Islet precursor cell (in vitro differentiated cells): Measurements from ENCODE around the gene TNK2.
"Not testable (repeated sequence)": the region's sequence is repeated elsewhere in the genome, so short reads cannot be mapped to it uniquely, and the experiment has no call there.

Experiments used
- DNase-seq: peaks from one replicate; pipeline ENCODE4 v3.0.0-alpha.2; 2018

Gene TNK2

DNA sequence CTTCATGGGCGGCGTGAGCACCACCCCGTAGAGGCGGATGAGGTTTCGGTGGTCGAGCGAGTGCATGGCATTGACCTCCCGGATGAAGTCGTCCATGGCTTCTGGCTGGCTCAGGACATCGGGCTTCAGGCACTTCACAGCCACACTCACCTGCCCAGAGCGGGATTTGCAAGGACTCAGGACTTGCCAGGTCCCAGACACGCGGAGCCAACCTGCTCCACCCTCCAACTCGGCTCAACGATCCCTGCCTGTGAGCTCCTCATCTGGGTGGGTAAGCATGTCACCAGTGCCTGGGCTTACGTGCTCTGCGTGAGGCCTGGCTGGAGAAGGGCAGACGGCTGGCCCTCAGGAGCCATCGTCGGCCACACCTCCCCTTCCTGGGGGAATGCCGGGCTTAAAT is 25.2 kb downstream of the TNK2 start:
- no peak for DNase-seq

DNA sequence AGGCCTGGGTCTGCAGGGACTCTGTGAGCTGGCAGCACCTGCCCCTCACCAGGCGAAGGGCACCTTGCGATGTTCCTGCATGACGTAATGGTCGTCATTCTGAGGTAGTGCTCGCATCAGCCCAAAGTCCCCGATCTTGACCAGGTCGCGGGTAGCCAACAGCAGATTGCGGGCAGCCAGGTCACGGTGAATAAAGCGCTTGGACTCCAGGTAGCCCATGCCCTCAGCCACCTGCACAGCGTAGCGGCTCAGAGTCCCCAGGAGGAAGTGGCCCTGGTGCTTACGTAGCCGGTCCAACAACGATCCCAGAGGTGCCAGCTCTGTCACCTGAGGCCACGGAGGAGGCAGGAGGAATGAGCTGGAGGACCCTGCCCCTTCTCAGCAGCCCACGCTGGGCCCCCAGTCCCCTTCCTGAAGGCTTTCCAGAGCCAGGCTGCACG is 26.3 kb downstream of the TNK2 start:
- no peak for DNase-seq

- no peak for DNase-seq
Observed at GRCh38 chr3:195881276-195881988, 26.9 kb downstream of the TNK2 start.

- no peak for DNase-seq
Observed at GRCh38 chr3:195880037-195880431, 28.3 kb downstream of the TNK2 start.

DNA sequence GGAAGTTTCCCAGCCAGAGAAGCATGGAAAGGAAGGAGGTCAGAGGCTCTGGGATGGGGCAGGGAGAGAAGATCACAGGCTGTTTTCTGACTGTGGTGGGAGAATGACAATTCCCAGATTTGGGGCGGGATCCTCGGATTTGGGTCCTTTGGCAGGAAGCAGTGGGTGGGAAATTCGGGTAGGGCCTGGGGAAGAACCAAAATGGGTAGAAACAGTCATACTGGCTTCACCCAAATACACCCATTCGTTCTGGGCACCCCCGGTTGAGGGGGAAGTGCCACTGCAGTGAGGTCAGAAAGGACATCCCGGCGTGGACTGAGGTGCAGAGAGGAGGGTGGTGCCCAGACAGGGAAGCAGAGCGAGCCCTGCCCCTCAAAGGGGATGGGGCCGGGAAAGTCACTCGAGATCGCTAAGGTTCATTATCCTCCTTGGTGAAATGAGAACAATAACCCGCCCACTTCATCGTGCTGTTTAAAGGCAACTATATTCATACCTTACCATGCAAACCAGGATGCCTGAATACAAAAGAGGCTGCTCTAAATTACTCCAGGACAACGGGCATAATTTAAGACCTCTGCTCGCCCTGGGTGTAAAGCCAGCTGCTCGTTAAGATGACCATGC is 28.8 kb downstream of the TNK2 start:
- no peak for DNase-seq

DNA sequence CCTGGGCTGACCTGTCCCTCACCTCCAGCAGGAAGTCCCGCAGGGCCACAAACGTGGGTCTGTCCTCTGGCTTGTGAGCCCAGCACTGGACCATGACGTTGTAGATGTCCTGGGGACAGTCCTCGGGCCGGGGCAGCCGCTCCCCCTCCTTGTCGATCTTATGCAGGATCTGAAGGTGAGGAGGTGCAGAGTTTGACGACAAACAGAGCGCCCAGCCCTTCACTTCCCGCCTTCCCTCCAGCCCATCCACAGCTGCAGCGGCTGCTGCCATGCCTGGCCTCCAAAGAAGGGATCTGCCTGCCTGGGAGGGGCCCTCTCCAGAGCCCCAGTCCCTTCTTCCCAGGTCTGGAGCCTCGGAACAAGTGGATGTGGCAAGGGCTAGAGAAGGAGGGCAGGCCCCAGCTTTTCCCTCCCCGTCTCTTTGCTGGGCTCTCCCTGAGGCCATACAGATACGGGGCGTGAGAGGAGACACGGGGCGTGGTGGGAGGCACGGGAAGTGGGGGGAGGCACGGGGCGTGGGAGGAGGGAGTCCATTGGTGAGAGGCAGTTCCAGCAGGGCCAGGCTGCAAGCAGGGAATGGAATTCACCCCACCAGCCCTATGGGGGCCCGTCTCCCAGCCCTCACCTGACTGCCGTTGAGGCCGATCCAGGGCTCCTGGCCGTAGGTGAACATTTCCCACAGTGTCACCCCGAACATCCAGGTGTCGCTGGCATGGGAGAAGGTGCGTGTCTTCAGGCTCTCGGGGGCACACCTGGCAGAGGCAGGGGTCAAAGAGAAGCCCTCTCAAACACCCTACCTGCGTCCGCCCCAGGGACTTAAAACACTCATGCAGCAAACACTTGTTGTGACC is 29.7 kb downstream of the TNK2 start:
- no peak for DNase-seq

GRCh38 chr3:195877767-195878423 is 30.5 kb downstream of the TNK2 start:
- DNase-seq: no peak

- no peak for DNase-seq
Observed at GRCh38 chr3:195877136-195877715, 31.1 kb downstream of the TNK2 start.

GRCh38 chr3:195876297-195877064 is 31.9 kb downstream of the TNK2 start:
- no peak for DNase-seq

DNA sequence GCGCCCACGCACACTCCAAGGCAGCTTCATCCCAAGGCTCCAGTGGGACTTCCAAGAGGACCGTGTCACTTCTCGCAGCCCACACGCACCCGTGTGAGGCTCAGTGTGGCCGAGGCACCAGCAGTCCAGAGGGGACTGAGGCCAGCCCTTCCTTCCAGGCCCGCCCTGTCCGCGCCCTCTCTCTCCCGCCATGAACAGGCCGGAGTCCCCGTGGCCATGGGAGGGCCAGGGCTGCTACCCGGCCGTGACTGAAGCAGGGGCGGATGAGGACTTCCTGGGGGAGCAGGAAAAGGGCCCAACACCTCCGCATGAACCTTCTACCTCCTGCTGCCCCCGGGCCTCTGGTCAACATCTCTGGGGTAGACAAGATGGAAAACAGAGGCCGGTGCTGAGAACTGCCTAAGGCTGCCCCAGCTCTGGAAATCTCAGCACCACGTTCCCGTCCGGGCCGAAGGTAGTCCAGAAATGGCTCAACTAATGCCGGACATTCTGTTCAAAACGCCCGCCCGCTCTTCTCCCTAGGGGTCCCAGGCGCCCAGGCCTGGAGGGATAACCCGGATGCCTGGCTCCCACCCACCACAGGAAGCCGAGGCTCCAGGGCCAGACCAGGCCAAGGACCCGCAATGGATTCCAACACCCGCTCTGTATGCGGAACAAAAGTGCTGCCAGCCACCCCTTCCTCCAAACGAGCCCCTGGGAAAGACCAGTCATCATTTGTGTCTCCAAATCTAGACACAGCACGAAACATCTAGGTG is 32.7 kb downstream of the TNK2 start:
- DNase-seq: no peak

DNA sequence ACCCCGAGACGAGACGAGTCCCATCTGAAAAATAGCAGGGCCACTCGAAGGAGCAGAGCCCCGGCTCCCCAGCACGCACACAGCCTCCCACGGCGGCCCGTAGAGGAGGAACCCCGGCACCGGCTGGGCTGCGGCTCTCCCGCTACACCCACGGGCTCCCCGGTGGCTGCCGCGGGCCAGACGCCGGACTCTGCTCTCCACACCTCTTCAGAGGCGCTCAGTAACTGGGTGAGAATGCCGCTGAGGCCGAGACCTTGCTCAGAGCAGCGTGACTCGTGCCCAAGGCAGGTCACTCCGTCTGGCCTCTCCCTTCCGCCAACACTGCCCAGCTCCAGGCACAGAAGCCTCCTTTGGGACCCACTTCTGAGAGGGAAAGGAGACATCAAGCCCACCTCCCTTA is 34.4 kb downstream of the TNK2 start:
- peak; percentile 90 for DNase-seq

DNA sequence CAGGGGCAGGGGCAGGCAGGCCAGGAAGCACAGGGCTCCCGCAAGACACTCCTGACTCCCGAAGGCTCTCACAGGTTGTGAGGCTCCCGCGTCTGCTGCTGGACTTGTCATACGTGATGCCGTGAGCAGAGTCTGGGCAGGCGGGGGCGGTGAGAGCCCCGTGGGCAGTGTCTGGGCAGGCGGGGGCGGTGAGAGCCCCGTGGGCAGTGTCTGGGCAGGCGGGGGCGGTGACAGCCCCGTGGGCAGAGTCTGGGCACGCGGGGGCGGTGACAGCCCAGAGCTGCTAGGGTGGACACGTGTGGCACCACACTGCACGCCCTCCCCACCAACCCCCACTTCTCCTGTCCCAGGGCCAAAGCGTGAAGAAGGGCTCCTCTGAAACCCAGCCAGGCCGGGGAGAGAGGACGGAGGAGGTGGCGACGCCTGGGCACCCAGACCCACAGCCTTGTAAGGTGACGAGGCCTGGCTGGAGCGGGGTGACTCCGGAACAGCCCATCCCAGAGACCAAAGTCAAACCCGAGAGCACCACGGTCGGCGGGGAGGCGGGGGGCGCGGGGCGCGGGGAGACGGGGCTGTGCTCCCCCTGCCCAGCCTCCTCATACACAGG is 35.0 kb downstream of the TNK2 start:
- DNase-seq: no peak

DNA sequence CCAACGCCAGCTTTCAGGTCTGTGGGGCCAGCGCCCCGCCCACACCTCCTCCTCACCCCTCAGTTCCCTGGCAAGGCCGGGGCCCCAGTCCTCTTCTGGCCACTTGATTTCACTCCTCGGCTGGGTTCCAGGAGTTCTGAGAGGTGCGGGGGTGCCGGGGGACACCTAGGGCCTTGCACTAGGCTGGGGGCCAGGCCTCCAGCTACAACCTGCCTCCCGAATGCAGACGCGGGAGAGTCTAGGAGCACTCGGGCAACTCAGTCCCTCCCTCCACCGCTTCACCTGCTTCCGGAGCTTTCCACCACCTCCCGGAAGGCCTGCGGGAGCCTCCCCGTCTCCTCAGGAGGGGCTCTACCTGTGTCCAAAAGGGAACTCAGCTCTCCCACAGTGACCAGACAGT is 35.6 kb downstream of the TNK2 start:
- DNase-seq: no peak

- DNase-seq: no peak
Observed at GRCh38 chr3:195872097-195872496, 36.3 kb downstream of the TNK2 start.

- not testable (repeated sequence) for DNase-seq
Observed at GRCh38 chr3:195871686-195872085, 36.7 kb downstream of the TNK2 start.

DNA sequence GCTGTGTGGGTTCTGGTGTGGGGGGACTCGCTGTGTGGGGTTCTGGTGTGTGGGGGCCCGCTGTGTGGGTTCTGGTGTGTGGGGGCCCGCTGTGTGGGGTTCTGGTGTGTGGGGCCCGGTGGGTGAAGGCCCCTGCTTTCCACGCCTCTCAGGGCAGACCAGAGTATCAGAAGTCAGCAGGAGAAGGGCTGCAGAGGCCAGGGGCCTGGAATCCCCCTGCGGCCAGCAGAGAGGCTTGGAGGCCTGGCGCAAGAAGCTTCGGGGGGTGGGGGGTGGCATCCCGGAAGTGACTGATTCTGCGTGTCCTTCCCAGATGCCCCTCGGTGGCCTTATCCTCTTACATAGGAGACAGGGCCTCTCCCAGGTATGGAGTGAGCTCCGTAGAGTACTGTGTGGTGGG is 37.4 kb downstream of the TNK2 start:
- DNase-seq: no peak

- no peak for DNase-seq
Observed at GRCh38 chr3:195870442-195870841, 37.9 kb downstream of the TNK2 start.

GRCh38 chr3:195869413-195870001 is 38.8 kb downstream of the TNK2 start:
- no peak for DNase-seq

- DNase-seq: no peak
Observed at GRCh38 chr3:195868866-195869412, 39.4 kb downstream of the TNK2 start.

DNA sequence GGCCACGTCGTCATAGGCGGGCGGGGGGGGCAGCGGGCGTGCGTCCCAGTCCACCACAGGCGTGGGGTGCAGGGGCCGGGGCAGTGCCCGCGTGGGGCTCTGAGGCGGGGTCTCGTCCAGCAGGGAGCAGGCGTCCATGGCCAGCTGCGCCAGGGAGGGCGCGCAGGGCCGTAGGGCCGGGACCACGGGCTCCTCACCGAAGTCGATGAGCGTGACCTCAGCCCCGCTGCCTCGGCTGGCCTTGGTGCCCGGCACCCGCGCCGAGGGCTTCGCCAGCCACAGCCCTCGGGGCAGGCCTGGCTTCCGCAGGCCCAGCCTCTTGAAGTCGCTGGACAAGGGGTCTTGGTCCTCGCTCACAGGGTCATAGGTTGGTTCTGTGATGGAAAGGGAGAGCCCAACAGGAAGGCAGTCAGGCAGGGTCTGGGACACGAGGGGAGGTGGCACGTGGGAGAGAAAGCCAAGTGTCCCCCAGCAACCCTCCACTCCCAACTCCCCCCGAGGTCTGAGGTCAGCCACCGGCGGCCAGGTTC is 40.0 kb downstream of the TNK2 start:
- no peak for DNase-seq
